WERI-Rb-1 (cell line): ENCODE measurements around the gene NAGPA.

ENCODE experiments used
- DNase-seq: peaks from one replicate; pipeline ENCODE4 v3.0.0-alpha.2; 2020
- H3K27ac ChIP-seq: fragments of 250-450 bp; sonication (Bioruptor Pico); 2 replicates; pipeline ENCODE4 v1.5.1; 2020; ENCODE audit warnings: mild to moderate bottlenecking, moderate library complexity
- H3K27me3 ChIP-seq: fragments of 250-450 bp; sonication (Bioruptor Pico); 2 replicates; pipeline ENCODE4 v1.5.1; 2021; ENCODE audit warnings: mild to moderate bottlenecking, low read depth, moderate library complexity; ENCODE audit not compliant: insufficient read depth, severe bottlenecking
- H3K36me3 ChIP-seq: fragments of 250-450 bp; sonication (Bioruptor Pico); 2 replicates; pipeline ENCODE4 v1.5.1; 2020; ENCODE audit warnings: mild to moderate bottlenecking, moderate library complexity
- H3K4me3 ChIP-seq: 2 replicates; pipeline ENCODE4 v1.5.1; 2011; ENCODE audit warnings: low read depth, mild to moderate bottlenecking, control low read depth, low read length
- H3K9me3 ChIP-seq: fragments of 250-450 bp; sonication (Bioruptor Pico); 2 replicates; pipeline ENCODE4 v1.5.1; 2021; ENCODE audit warnings: mild to moderate bottlenecking, moderate library complexity; ENCODE audit not compliant: severe bottlenecking
- TF ChIP-seq, protein P1 (sequence below): IDR thresholded peaks from 2 replicates; pipeline ENCODE4 v1.5.1; 2011; ENCODE audit warnings: low read depth, mild to moderate bottlenecking, control low read depth, inconsistent platforms, low read length

The NAGPA gene

DNA sequence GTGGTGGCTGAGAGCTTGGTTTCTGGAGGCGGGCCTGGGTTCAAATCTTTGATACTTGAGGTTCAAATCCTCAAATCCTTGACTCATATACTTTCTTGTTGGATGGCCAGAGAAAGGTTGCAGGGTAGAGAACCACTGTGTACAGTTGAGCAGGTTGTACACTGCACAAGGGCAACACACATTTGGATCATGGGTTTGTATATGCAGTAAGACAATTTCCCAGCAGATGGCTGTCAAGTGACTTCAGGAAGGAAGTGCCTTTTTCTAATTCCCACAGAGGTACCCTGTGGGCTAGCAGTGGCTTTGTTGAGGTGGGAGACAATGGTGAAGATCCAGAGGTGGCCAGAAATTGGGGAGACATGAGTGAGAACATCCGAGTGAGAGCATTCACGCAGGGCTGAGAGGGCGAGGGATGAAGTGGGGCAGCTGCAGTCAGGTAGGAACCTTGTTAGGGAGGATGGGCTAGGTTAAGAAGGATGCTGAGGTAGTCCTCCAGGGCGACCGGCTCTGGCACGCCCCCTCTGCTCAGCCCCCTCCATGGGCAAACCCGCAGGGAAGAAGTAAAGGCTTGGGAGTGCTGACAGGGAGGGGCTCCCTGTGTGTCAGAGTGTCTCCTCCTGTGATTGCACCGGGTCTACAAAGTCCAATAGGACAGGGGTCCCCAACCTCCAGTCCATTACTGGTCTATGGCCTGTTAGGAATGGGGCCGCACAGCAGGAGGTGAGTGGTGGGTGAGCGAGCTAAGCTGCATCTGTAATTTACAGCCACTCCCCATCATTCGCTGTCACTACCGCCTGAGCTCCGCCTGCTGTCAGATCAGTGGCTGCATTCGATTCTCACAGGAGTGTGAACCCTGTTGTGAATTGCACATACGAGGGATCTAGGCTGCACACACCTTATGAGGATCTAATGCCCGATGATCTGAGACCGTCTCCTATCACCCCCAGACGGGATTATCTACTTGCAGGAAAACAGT lies 29.3 kb upstream of the NAGPA start:
- no peaks in the 10 kb centered on the region for H3K9me3 ChIP-seq
- peak; percentile 44 for DNase-seq
- no peak overlapping the region for H3K27ac ChIP-seq
- no peaks in the 10 kb centered on the region for H3K36me3 ChIP-seq
- no peak overlapping the region for H3K4me3 ChIP-seq
- no peaks in the 10 kb centered on the region for H3K27me3 ChIP-seq
- TF ChIP-seq, protein P1, sequence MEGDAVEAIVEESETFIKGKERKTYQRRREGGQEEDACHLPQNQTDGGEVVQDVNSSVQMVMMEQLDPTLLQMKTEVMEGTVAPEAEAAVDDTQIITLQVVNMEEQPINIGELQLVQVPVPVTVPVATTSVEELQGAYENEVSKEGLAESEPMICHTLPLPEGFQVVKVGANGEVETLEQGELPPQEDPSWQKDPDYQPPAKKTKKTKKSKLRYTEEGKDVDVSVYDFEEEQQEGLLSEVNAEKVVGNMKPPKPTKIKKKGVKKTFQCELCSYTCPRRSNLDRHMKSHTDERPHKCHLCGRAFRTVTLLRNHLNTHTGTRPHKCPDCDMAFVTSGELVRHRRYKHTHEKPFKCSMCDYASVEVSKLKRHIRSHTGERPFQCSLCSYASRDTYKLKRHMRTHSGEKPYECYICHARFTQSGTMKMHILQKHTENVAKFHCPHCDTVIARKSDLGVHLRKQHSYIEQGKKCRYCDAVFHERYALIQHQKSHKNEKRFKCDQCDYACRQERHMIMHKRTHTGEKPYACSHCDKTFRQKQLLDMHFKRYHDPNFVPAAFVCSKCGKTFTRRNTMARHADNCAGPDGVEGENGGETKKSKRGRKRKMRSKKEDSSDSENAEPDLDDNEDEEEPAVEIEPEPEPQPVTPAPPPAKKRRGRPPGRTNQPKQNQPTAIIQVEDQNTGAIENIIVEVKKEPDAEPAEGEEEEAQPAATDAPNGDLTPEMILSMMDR: peak; percentile 36; the same call in 1 of the 2 replicates

DNA sequence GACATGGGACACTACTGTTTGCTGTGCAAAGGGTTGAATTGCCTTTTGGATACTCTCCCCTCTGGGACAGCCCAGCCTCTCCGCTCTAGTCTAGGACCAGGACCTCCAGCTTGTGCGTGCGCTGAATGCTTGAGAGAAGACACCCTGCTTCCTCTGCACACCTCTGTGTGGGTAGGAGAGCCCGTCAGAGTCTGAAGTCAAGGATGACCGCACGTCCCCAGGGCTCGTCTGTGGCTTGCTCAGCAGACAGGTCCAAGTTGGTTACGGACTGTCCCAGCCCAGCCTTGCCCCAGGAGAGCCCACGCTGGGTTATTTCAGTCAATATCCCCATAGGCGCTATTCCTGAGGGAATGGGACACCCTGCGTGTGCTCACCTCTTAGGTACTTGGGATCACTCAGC lies 28.3 kb upstream of the NAGPA start:
- Histone ChIP-seq H3K4me3 (no peak overlapping the region), H3K27me3 (no peaks in the 10 kb centered on the region), H3K27ac (no peak overlapping the region), H3K36me3 (no peaks in the 10 kb centered on the region), H3K9me3 (no peaks in the 10 kb centered on the region)
- TF ChIP-seq, protein P1: no peak
- no peak for DNase-seq

DNA sequence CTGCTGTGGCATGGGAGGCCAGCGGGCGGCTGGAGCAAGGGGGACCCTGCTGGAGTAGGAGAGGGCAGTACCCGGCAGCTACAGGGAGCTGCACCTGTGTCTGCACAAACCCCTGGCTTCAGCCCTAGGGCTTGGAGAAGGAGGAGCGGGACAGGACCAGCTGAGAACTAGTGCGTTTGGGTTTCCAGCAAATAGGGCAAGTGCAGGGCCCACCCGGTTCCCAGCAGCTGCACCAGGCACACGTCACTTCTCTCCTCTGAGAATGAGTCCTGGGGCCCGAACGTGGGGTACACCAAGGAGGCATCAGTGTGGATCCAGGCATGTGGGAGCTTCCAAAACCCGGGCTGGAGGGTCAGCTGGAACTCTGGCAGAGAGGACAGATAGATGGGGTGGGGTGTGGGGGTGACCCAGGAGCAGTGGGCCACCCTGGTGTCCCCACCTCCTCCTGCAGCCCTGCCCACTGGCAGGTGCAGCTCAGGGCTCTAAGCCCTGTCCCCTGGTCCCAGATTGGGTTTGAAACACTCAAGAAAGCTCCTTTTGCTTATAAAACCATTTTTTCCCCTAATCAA lies 26.4 kb upstream of the NAGPA start:
- H3K27me3 ChIP-seq: no peaks in the 10 kb centered on the region
- no peak overlapping the region for H3K27ac ChIP-seq
- TF ChIP-seq, protein P1: no peak
- H3K9me3 ChIP-seq: no peaks in the 10 kb centered on the region
- no peak for DNase-seq
- no peaks in the 10 kb centered on the region for H3K36me3 ChIP-seq
- H3K4me3 ChIP-seq: no peak overlapping the region

DNA sequence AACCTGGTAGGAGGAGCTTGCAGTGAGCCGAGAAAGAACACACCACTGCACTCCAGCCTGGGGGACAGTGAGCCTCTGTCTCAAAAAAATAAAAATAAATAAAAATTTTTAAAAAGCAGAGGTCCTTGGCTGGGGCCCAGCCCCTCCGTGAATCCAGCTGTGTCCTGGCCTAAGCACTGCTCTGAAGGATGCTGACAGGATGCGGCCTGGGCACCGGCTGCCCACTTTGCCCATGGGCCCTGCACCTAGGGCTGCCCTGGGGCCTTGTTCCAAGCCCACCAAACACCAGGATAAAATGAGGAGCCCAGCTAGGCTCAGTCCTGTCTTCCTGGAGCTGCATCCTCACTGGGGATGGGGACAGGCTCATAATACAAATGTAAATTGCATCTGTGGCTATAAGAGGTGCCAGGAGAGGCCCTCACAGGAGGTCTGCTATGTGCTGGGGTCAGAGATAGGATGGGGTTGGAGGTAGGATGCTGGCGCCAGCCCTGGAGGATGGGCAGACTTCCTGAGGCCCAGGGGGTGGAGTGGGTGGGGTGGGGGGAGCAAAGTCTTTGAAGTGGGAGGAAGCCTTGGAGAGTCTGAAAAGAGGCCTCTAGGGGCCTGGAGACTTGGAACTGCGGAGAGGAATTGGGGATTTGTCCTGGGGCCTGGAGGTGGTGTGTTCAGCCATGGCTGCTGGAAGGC lies 25.8 kb upstream of the NAGPA start:
- H3K4me3 ChIP-seq: no peak overlapping the region
- no peaks in the 10 kb centered on the region for H3K9me3 ChIP-seq
- DNase-seq: no peak
- no peaks in the 10 kb centered on the region for H3K27me3 ChIP-seq
- TF ChIP-seq, protein P1: no peak
- no peak overlapping the region for H3K27ac ChIP-seq
- no peaks in the 10 kb centered on the region for H3K36me3 ChIP-seq

DNA sequence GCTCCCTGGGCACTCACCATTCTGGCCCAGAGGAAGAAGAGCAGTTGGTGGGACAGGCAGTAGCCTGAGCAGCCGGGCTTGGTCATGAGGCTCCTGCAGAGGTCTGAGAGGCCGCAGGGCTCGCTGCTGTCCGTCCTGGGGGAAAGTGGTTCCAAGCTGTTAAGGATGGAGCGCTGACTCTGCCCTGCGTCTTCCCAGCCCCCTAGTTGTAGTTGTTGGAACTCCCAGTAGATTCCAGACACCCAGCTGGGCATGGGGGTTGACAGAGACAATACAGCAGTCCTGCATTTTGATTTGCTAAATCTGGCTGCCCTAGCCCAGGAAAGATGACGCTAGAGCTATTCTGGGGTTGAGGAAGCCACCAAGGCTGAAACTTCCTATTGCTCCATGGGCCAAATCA lies 24.7 kb upstream of the NAGPA start:
- no peak overlapping the region for H3K4me3 ChIP-seq
- peak; percentile 27 for DNase-seq
- no peak overlapping the region for H3K27ac ChIP-seq

More for the DNA sequence above, 24.7 kb upstream of the NAGPA start:
- TF ChIP-seq, protein P1: peak; percentile 36; the same call in 1 of the 2 replicates
- H3K27me3 ChIP-seq: no peaks in the 10 kb centered on the region
- no peaks in the 10 kb centered on the region for H3K36me3 ChIP-seq
- no peaks in the 10 kb centered on the region for H3K9me3 ChIP-seq
